ENCODE measurements around the gene SPNS3. TPM values are rescaled to one million over a fixed set of nuclear protein-coding genes. Genes with fewer than 3 reads are reported as not detected.
A peak's percentile ranks its signal among the peaks of the same experiment; 100 is the strongest.

The SPNS3 gene
- total and polyA plus RNA-seq, 2 of the 8 experiments (the other 6 are each of a cell fraction or from before 2014, with no cell fraction given), result not detected

GRCh38 chr17:4499431-4500190 is 65.9 kb downstream of the SPNS3 start:
- Histone ChIP-seq H4K91ac (replicated peaks; ENCODE audit: insufficient read length, low read length) (no peak overlapping the region), H3K4me2 (ENCODE audit: insufficient read depth in 1 of 2, low read depth in 2 of 2, low read length in 2 of 2) (peak overlapping the region; percentile 89 to 93), H3K23me2 (ENCODE audit: low read depth, low read length) (peaks cover 16% of the 10 kb centered on the region; the same call in 1 of the 2 replicates), H4K20me1 (replicated peaks in 1 of 2; ENCODE audit: control insufficient read depth in 1 of 2, insufficient read depth in 2 of 2, low read length in 2 of 2) (peaks cover 0 to 5% of the 10 kb centered on the region in 2 experiments), H4K8ac (ENCODE audit: extremely low read depth, insufficient read depth, low read length) (peak overlapping the region; percentile 82), H2AK5ac (ENCODE audit: low read depth, low read length) (no peak overlapping the region), H3K56ac (replicated peaks; ENCODE audit: insufficient read length, low read depth, low read length) (no peak overlapping the region), H3K27ac (ENCODE audit: low read depth, low read length) (no peak overlapping the region), H2BK20ac (ENCODE audit: low read length) (no peak overlapping the region), H3K27me3 (replicated peaks in 1 of 4; ENCODE audit: control insufficient read depth in 3 of 4, extremely low read depth in 1 of 4, insufficient read depth in 3 of 4, low read length in 3 of 4) (peaks cover 23 to 49% (median 45%) of the 10 kb centered on the region in 4 experiments), H3K4me1 (replicated peaks in 1 of 4; ENCODE audit: control insufficient read depth in 3 of 4, insufficient read depth in 4 of 4, low read length in 3 of 4) (peaks cover 0 to 13% (median 8%) of the 10 kb centered on the region in 4 experiments; a peak in 4 of 7 replicates), H2AFZ (ENCODE audit: low read length) (peak overlapping the region; percentile 56), H3K9ac (replicated peaks in 1 of 4; ENCODE audit: extremely low read depth in 1 of 4, low read depth in 3 of 4, low read length in 3 of 4) (peak overlapping the region in 2 of 4 experiments; percentile 4 to 52; a peak in 1 of 7 replicates), H3K23ac (ENCODE audit: insufficient read length) (no peak overlapping the region), H2BK5ac (ENCODE audit: low read depth, low read length) (no peak overlapping the region), H3K36me3 (ENCODE audit: control insufficient read depth in 2 of 4, insufficient read depth in 4 of 4, low read length in 3 of 4) (no peaks in the 10 kb centered on the region), H3K14ac (ENCODE audit: insufficient read length) (no peak overlapping the region), H3K4me3 (ENCODE audit: extremely low read depth in 1 of 4, insufficient read depth in 2 of 4, low read depth in 3 of 4, low read length in 4 of 4) (peak overlapping the region; percentile 46 to 62 (median 51)), H4K5ac (ENCODE audit: insufficient read length, low read depth, low read length) (no peak overlapping the region), H3K79me2 (ENCODE audit: control insufficient read depth in 1 of 2, insufficient read depth in 2 of 2, low read length in 2 of 2) (no peaks in the 10 kb centered on the region), H3K9me3 (ENCODE audit: insufficient read depth in 2 of 2, low read depth in 1 of 2, low read length in 1 of 2) (no peaks in the 10 kb centered on the region), H3K18ac (ENCODE audit: extremely low read depth, low read length) (peak overlapping the region; percentile 78; the same call in 1 of the 2 replicates), H2BK12ac (ENCODE audit: low read depth, low read length) (no peak overlapping the region), H2BK15ac (ENCODE audit: low read length) (no peak overlapping the region; the same call in 1 of the 2 replicates), H2BK120ac (replicated peaks; ENCODE audit: low read depth, low read length) (no peak overlapping the region), H3K79me1 (ENCODE audit: low read depth, low read length) (no peaks in the 10 kb centered on the region), H3K4ac (replicated peaks; ENCODE audit: insufficient read length, low read depth, low read length) (no peak overlapping the region)
- POLR2A ChIA-PET (ENCODE audit: partially characterized antibody), result interaction anchor here (0.9 to 1.8 kb wide), 9 partner anchors 11 to 80 kb away, joined by 3 to 7 read pairs (median 3); partner anchors contain the start of gene MYBBP1A
- FAIRE-seq (no peak), DNase-seq (ENCODE audit: low read depth in 1 of 2, low spot score in 2 of 2) (peak in 1 of 2 experiments; percentile 75)
- CTCF ChIA-PET (ENCODE audit: partially characterized antibody), result interaction anchor here (0.6 to 3.5 kb wide), 13 partner anchors 10 to 96 kb away, joined by 3 to 14 read pairs (median 4); partner anchors contain the start of gene MYBBP1A
- 7% methylated on average over 36 of the region's 53 CpGs; no CpG with 5 or more reads in 1 of the 2 experiments for WGBS, 2 experiments (ENCODE audit: extremely low coverage in 1 of 2, insufficient coverage in 1 of 2, insufficient read length in 1 of 2, insufficient replicate concordance in 2 of 2, low coverage in 1 of 2, low lambda C conversion rate in 2 of 2, missing lambda C conversion rate in 1 of 2)
- TF ChIP-seq KDM4A (IDR thresholded peaks at IDR 0.05; ENCODE audit: low read depth, low read length, severe bottlenecking) (peak; percentile 57), TBP (IDR thresholded peaks at IDR 0.05; ENCODE audit: low read depth, low read length) (0 out of 2 replicates have a peak, but pooled peaks have one; percentile 6)
